SK-N-SH (cell line): Measurements from ENCODE around the gene TET2.

Source experiments
- CTCF ChIP-seq: fragments of 200-600 bp; sonication (generic); IDR thresholded peaks from 2 replicates; pipeline ENCODE4 v1.6.1; 2017; ENCODE audit warnings: antibody characterized with exemption, mild to moderate bottlenecking, moderate library complexity
- EZH2phosphoT487 ChIP-seq: fragments of 200-600 bp; sonication (generic); IDR thresholded peaks from 2 replicates; pipeline ENCODE4 v1.6.1; 2017; ENCODE audit warnings: low read depth, mixed run types, mild to moderate bottlenecking, antibody characterized with exemption, moderate library complexity, borderline replicate concordance
- IRF3 ChIP-seq: fragments of 150-350 bp; IDR thresholded peaks from 2 replicates; pipeline ENCODE4 v1.6.1; 2016; ENCODE audit warnings: mild to moderate bottlenecking, low read depth, low read length
- RAD21 ChIP-seq: IDR thresholded peaks from 2 replicates; pipeline ENCODE4 v1.6.1; 2012; ENCODE audit warnings: mild to moderate bottlenecking, low read length
- RCOR1 ChIP-seq: fragments of 150-350 bp; IDR thresholded peaks from 2 replicates; pipeline ENCODE4 v1.6.1; 2017; ENCODE audit warnings: antibody characterized with exemption, low read length
- TEAD4 ChIP-seq: IDR thresholded peaks from 2 replicates; pipeline ENCODE4 v1.4.0; 2012; ENCODE audit warnings: mild to moderate bottlenecking, borderline replicate concordance; ENCODE audit not compliant: insufficient read depth
- YY1 ChIP-seq: IDR thresholded peaks from 2 replicates; pipeline ENCODE4 v1.4.0; 2012; ENCODE audit warnings: low read depth, mild to moderate bottlenecking

DNA sequence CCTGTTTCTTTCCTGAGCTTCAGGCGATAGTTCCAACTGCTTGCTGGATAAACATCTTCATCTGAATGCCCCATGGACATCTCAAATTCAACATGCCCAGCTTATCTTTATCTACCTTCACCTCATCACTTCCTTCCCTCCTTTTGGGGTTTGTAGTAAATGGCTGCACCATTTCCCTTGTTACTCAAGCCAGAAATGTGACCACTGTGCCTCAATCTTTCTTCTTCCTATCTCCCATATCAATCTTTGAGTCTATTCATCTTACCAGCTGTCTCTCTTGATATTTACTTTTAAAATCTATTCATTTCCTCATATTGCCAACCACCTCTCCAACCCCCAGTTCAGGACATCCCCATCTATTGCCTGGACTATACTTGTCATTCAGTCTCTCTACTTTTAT lies 171.8 kb downstream of the TET2 start:
- TF ChIP-seq IRF3 (no peak), TEAD4 (no peak), CTCF (no peak), RAD21 (no peak), EZH2phosphoT487 (no peak), RCOR1 (no peak), YY1 (no peak)
